Measurements from ENCODE around the gene CYP2B6. TPM values are rescaled to one million over a fixed set of nuclear protein-coding genes. Genes with fewer than 3 reads are reported as not detected.

CYP2B6 gene
- total and polyA plus RNA-seq, 10 of the 15 experiments (the other 5 are each of a cell fraction or from before 2014, with no cell fraction given) = 0.23 to 0.86 TPM; not detected in 8

GRCh38 chr19:41016488-41017071 is 25.5 kb downstream of the CYP2B6 start:
- Histone ChIP-seq H4K20me1 (ENCODE audit: control insufficient read depth, insufficient read depth) (no peaks in the 10 kb centered on the region), H3K27me3 (replicated peaks in 1 of 2; ENCODE audit: control insufficient read depth in 2 of 2, insufficient read depth in 2 of 2, low read length in 1 of 2) (no peaks in the 10 kb centered on the region), H3K9ac (ENCODE audit: control insufficient read depth, insufficient read depth, low read length) (no peak overlapping the region), H3K79me2 (ENCODE audit: control insufficient read depth, insufficient read depth, low read length) (no peaks in the 10 kb centered on the region), H3K27ac (ENCODE audit: control insufficient read depth, insufficient read depth) (no peak overlapping the region), H2AFZ (ENCODE audit: control insufficient read depth, low read depth, low read length) (no peak overlapping the region), H3K4me2 (ENCODE audit: control insufficient read depth, insufficient read depth) (no peak overlapping the region), H3K4me1 (ENCODE audit: control insufficient read depth, insufficient read depth, low read length) (no peaks in the 10 kb centered on the region), H3K4me3 (no peak overlapping the region), H3K9me3 (replicated peaks; ENCODE audit: control insufficient read depth, insufficient read depth, low read length) (no peaks in the 10 kb centered on the region; the same call in 2 of the 3 replicates), H3K36me3 (ENCODE audit: control insufficient read depth in 2 of 2, insufficient read depth in 2 of 2, low read length in 1 of 2) (no peaks in the 10 kb centered on the region)
- POLR2A ChIA-PET = no interaction called here
- no peak for ATAC-seq
- SMC1A ChIA-PET (ENCODE audit: uncharacterized antibody, unreplicated experiment) = no interaction called here
- RAD21 ChIA-PET (ENCODE audit: unreplicated experiment) = no interaction called here
- intact Hi-C loops (cut with micrococcal nuclease; ENCODE audit: unreplicated experiment) = no loop called here
- WGBS (ENCODE audit: insufficient coverage, insufficient replicate concordance, low lambda C conversion rate, missing lambda C conversion rate) = 40% methylated on average over 12 of the region's 12 CpGs
- CTCF ChIA-PET = no interaction called here
- no TSS peak for BruUV-seq (replicated peaks)
- in situ Hi-C loops (cut with MboI) = no loop called here
- no peak for DNase-seq (ENCODE audit: low read depth, low spot score)
- FAIRE-seq = no peak
- TF ChIP-seq, protein P1, sequence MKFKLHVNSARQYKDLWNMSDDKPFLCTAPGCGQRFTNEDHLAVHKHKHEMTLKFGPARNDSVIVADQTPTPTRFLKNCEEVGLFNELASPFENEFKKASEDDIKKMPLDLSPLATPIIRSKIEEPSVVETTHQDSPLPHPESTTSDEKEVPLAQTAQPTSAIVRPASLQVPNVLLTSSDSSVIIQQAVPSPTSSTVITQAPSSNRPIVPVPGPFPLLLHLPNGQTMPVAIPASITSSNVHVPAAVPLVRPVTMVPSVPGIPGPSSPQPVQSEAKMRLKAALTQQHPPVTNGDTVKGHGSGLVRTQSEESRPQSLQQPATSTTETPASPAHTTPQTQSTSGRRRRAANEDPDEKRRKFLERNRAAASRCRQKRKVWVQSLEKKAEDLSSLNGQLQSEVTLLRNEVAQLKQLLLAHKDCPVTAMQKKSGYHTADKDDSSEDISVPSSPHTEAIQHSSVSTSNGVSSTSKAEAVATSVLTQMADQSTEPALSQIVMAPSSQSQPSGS (IDR thresholded peaks at IDR 0.05; ENCODE audit: low read length) = no peak
- TF ChIP-seq PRDM15 (CRISPR knock-in tag; IDR thresholded peaks at IDR 0.05) (no peak), HCFC1 (IDR thresholded peaks at IDR 0.05; ENCODE audit: low read length) (no peak), RBBP5 (conservative IDR thresholded peaks at IDR 0.05) (no peak), CBFB (IDR thresholded peaks at IDR 0.05; ENCODE audit: low read depth) (no peak), ELK1 (IDR thresholded peaks at IDR 0.05; ENCODE audit: low read depth, low read length) (no peak), TAF1 (IDR thresholded peaks at IDR 0.05; ENCODE audit: borderline replicate concordance, low read depth, low read length) (no peak), NR2F1 (conservative IDR thresholded peaks at IDR 0.05) (no peak), NR2C2 (IDR thresholded peaks at IDR 0.05; ENCODE audit: borderline replicate concordance, control insufficient read depth, insufficient read length, low read depth) (no peak), BMI1 (IDR thresholded peaks at IDR 0.05; ENCODE audit: borderline replicate concordance) (no peak)
- TF ChIP-seq, protein P2, sequence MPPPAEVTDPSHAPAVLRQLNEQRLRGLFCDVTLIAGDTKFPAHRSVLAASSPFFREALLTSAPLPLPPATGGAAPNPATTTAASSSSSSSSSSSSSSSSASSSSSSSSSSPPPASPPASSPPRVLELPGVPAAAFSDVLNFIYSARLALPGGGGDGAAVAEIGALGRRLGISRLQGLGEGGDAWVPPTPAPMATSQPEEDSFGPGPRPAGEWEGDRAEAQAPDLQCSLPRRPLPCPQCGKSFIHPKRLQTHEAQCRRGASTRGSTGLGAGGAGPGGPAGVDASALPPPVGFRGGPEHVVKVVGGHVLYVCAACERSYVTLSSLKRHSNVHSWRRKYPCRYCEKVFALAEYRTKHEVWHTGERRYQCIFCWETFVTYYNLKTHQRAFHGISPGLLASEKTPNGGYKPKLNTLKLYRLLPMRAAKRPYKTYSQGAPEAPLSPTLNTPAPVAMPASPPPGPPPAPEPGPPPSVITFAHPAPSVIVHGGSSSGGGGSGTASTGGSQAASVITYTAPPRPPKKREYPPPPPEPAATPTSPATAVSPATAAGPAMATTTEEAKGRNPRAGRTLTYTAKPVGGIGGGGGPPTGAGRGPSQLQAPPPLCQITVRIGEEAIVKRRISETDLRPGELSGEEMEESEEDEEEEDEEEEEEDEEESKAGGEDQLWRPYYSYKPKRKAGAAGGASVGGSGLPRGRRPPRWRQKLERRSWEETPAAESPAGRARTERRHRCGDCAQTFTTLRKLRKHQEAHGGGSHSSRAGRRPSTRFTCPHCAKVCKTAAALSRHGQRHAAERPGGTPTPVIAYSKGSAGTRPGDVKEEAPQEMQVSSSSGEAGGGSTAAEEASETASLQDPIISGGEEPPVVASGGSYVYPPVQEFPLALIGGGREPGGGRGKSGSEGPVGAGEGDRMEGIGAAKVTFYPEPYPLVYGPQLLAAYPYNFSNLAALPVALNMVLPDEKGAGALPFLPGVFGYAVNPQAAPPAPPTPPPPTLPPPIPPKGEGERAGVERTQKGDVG (CRISPR knock-in tag; IDR thresholded peaks at IDR 0.05) = no peak
